ENCODE results near the gene ZDHHC7. TPM values are rescaled to one million over a fixed set of nuclear protein-coding genes. Genes with fewer than 3 reads are reported as not detected.

The ZDHHC7 gene
- total and polyA plus RNA-seq, 9 of the 15 experiments (the other 6 are each of a cell fraction or from before 2014, with no cell fraction given): 1.7 to 49.7 (median 37.4) TPM

DNA sequence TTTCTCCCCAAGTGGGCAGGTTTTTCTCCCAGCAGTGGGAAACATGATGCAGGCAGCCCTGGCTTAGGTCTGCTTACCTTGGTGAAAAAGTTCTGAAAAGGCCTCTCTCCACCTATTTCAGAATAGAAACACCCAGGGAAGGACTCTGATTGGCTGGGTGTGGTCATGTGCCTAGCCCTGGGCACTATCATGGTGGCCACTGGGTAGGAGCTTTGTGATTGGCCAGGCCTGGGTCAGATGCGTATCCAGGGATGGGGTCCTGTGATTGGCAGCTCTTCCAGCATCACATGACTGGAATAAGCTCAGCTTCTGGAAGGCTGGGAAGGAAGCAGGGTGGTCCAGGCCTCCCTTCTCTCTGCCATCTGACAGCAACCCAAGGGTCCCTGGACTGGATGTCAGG is 53.5 kb downstream of the ZDHHC7 start (continued):
- TF ChIP-seq, protein P1, sequence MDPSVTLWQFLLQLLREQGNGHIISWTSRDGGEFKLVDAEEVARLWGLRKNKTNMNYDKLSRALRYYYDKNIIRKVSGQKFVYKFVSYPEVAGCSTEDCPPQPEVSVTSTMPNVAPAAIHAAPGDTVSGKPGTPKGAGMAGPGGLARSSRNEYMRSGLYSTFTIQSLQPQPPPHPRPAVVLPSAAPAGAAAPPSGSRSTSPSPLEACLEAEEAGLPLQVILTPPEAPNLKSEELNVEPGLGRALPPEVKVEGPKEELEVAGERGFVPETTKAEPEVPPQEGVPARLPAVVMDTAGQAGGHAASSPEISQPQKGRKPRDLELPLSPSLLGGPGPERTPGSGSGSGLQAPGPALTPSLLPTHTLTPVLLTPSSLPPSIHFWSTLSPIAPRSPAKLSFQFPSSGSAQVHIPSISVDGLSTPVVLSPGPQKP (CRISPR knock-in tag; IDR thresholded peaks at IDR 0.05): no peak
- TF ChIP-seq MED1 (CRISPR knock-in tag; IDR thresholded peaks at IDR 0.05; ENCODE audit: borderline replicate concordance) (no peak), JUND (IDR thresholded peaks at IDR 0.05; ENCODE audit: borderline replicate concordance, low read depth, low read length) (no peak), JUND (tag; IDR thresholded peaks at IDR 0.05; ENCODE audit: borderline replicate concordance, low read depth, low read length) (no peak)
- TF ChIP-seq, protein P2, sequence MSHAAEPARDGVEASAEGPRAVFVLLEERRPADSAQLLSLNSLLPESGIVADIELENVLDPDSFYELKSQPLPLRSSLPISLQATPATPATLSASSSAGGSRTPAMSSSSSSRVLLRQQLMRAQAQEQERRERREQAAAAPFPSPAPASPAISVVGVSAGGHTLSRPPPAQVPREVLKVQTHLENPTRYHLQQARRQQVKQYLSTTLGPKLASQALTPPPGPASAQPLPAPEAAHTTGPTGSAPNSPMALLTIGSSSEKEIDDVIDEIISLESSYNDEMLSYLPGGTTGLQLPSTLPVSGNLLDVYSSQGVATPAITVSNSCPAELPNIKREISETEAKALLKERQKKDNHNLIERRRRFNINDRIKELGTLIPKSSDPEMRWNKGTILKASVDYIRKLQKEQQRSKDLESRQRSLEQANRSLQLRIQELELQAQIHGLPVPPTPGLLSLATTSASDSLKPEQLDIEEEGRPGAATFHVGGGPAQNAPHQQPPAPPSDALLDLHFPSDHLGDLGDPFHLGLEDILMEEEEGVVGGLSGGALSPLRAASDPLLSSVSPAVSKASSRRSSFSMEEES (CRISPR knock-in tag; IDR thresholded peaks at IDR 0.05): peak; percentile 42

DNA sequence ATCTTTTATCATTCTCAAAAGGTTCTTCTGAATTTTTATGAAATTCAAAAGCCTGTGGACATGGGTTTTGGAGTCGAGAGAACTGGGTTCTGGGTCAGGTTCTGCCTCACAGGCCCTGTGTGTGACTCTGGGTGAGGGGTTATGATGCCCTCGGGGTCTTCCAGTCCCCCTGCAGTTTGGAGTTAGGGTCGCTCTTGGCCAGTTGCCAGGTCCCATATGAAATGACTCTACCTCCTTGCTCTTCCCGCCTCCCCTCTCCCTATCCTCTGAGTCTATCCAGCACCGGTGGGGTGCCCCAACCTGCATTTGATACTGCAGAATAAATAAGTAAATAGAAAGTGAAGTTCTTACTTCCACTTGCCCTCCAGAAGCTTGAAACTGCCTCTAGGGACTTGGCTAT is 54.1 kb downstream of the ZDHHC7 start:
- Histone ChIP-seq H3K27ac (ENCODE audit: extremely low read depth, low read depth, low read length) (no peak overlapping the region), H3K9me1 (ENCODE audit: control insufficient read depth, insufficient read depth, low read length) (peaks cover 4% of the 10 kb centered on the region), H3K4me1 (replicated peaks in 1 of 2; ENCODE audit: control insufficient read depth in 2 of 2, insufficient read depth in 2 of 2, low read length in 2 of 2) (peaks cover 20 to 46% of the 10 kb centered on the region in 2 experiments), H3K9me3 (replicated peaks; ENCODE audit: control insufficient read depth, insufficient read depth, low read depth, low read length) (0 out of 2 replicates have a peak, but pooled peaks cover 2% of the 10 kb centered on the region), H3K27me3 (ENCODE audit: control insufficient read depth in 2 of 2, insufficient read depth in 2 of 2, low read length in 2 of 2) (0 out of 5 replicates have a peak, but pooled peaks cover 0 to 2% of the 10 kb centered on the region in 2 experiments), H2AFZ (ENCODE audit: low read depth, low read length) (no peak overlapping the region), H3K9ac (ENCODE audit: insufficient read depth in 1 of 2, low read depth in 2 of 2, low read length in 2 of 2) (no peak overlapping the region), H4K20me1 (replicated peaks; ENCODE audit: control insufficient read depth, insufficient read depth, low read length) (peaks cover 4% of the 10 kb centered on the region), H3K36me3 (ENCODE audit: control insufficient read depth, insufficient read depth, low read length) (no peaks in the 10 kb centered on the region), H3K4me2 (ENCODE audit: insufficient read depth, low read length) (no peak overlapping the region), H3K79me2 (ENCODE audit: control insufficient read depth, insufficient read depth, low read length) (no peaks in the 10 kb centered on the region), H3K4me3 (no peak overlapping the region)
- intact Hi-C loops (cut with micrococcal nuclease): no loop called here
- ChIA-PET POLR2A (no interaction called here), CTCF (ENCODE audit: low intra/inter-chr PET ratio) (no interaction called here)
- in situ Hi-C loops (cut with MboI): no loop called here
- ATAC-seq (no peak), FAIRE-seq (no peak), DNase-seq (ENCODE audit: extremely low read depth in 1 of 4, low spot score in 3 of 4) (no peak)
- 28% methylated on average over 5 of the region's 5 CpGs for WGBS (ENCODE audit: insufficient coverage, low coverage, missing lambda C conversion rate)
- no TSS peak for BruUV-seq (replicated peaks)
- TF ChIP-seq, protein P3, sequence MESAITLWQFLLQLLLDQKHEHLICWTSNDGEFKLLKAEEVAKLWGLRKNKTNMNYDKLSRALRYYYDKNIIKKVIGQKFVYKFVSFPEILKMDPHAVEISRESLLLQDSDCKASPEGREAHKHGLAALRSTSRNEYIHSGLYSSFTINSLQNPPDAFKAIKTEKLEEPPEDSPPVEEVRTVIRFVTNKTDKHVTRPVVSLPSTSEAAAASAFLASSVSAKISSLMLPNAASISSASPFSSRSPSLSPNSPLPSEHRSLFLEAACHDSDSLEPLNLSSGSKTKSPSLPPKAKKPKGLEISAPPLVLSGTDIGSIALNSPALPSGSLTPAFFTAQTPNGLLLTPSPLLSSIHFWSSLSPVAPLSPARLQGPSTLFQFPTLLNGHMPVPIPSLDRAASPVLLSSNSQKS (CRISPR knock-in tag; IDR thresholded peaks at IDR 0.05): no peak
- no peak for TF ChIP-seq RFX1 (IDR thresholded peaks at IDR 0.05)
- TF ChIP-seq NFIX (CRISPR knock-in tag; IDR thresholded peaks at IDR 0.05; ENCODE audit: low read depth): peak; percentile 56
- TF ChIP-seq NFIC (IDR thresholded peaks at IDR 0.05): peak; percentile 88
- TF ChIP-seq FUS (optimal IDR thresholded peaks at IDR 0.05; ENCODE audit: low read depth, low read length): no peak
- TF ChIP-seq ILF3 (IDR thresholded peaks at IDR 0.05; ENCODE audit: borderline replicate concordance): no peak
- no peak for TF ChIP-seq PML (IDR thresholded peaks at IDR 0.05; ENCODE audit: low read length)

Data from K562 (cell line).